Choroid plexus epithelial cell (primary cell): ENCODE results near the gene TMEM185B.

ENCODE experiments used
- DNase-seq: peaks from one replicate; pipeline ENCODE4 v3.0.0-alpha.2; 2010; ENCODE audit warnings: low read depth
- H3K4me3 ChIP-seq: 2 replicates; pipeline ENCODE4 v1.5.1; 2011; ENCODE audit warnings: low read depth, mild to moderate bottlenecking, control low read depth, low read length, moderate library complexity
- TF ChIP-seq, protein P1 (sequence below): conservative IDR thresholded peaks from 2 replicates; pipeline ENCODE4 v1.5.1; 2011; ENCODE audit warnings: low read depth, mild to moderate bottlenecking, control low read depth, inconsistent platforms, low read length, moderate library complexity

TMEM185B gene

DNA sequence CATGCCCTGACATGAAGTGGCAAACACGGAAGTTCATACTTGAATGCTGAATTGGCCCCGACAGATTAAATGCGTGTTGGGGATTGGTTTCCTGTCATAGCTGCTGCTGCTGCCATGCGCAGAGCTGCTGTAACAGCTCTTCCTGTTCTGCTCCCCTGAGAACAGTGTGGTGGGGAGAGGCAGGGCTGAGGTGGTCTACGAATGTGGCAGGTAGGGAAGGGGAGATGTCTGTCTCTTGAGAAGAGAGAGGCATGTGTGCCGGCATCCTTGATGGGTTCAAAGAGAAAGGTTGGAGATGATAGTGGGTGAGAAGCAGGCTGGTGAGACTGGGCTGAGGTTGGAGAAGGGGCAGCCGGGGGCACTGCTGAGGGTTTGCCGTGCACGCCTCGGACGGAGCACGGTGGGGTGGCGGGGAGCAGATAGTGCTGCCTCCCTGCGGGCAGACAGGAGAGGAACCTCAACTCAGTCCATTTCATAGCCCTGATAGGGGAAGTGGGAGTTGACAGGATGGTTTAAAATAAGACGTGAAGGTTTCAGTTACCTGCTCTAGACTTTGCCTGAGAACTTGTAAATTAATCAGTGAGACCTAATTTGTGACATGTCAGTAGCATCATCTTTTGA, 46.1 kb downstream of the TMEM185B start:
- TF ChIP-seq, protein P1, sequence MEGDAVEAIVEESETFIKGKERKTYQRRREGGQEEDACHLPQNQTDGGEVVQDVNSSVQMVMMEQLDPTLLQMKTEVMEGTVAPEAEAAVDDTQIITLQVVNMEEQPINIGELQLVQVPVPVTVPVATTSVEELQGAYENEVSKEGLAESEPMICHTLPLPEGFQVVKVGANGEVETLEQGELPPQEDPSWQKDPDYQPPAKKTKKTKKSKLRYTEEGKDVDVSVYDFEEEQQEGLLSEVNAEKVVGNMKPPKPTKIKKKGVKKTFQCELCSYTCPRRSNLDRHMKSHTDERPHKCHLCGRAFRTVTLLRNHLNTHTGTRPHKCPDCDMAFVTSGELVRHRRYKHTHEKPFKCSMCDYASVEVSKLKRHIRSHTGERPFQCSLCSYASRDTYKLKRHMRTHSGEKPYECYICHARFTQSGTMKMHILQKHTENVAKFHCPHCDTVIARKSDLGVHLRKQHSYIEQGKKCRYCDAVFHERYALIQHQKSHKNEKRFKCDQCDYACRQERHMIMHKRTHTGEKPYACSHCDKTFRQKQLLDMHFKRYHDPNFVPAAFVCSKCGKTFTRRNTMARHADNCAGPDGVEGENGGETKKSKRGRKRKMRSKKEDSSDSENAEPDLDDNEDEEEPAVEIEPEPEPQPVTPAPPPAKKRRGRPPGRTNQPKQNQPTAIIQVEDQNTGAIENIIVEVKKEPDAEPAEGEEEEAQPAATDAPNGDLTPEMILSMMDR, result peak; percentile 34
- H3K4me3 ChIP-seq, result no peak overlapping the region

DNA sequence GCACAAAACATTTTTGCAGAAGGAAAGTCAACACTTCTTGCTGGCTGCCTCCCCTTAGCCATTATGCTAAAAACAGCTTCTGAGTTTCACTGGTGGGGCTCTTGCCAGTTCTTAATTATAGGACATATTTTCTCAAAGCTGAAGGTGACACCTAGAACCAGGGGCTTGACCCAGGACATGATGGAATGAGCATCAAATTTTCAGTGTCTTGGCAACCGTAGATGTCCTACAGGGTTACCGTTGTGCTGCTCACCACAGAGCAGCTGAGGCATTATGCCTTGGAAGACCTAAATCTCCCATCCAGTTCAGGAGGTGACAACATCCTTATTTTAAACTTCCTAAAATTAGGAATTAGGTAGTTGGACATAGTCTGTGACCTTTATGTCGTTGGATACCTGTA, 46.7 kb downstream of the TMEM185B start:
- TF ChIP-seq, protein P1, result no peak
- DNase-seq, result no peak
- no peak overlapping the region for H3K4me3 ChIP-seq

More for the DNA sequence above, 46.1 kb downstream of the TMEM185B start:
- DNase-seq, result no peak

DNA sequence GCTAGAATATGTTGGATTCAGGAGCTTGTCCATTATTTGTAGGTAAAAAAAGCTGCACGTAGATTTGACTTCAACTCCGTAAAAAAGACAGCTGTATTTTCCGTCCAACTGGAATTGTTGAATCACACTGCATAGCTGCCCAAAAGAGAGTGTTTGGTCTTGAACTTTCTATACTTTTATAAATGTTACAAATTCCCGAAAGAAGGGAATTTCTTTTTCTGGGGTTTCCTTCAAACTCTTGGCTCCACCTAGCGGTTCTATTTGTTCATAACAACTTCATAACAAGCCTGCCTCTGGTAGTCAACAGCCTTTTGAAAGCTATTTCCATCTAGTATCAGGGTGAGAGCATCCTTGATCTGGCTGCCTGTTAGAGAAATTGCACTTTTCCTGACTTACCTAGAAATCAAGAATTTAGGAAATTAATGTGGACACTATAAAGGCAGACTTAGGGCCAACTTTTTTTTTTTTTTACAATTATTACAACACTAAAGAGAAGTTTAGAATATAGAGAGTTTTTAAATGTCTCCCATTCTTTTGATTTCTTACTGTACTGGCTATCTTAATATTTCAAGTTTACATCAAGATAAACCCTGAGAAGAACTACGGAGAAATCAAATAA, 48.1 kb downstream of the TMEM185B start:
- peak; percentile 84 for DNase-seq
- H3K4me3 ChIP-seq, result no peak overlapping the region
- TF ChIP-seq, protein P1, result peak; percentile 65
